GM12878 (cell line): ENCODE data around the gene MYO9B. TPM values are rescaled to one million over a fixed set of nuclear protein-coding genes. Genes with fewer than 3 reads are reported as not detected.

ENCODE experiments used
- ATAC-seq: fragments of 200-7000 bp; cut with Tn5 transposase; 3 replicates; pipeline ENCODE4 v1.9.1; 2020; ENCODE audit warnings: mild to moderate bottlenecking, moderate library complexity
- BruUV-seq: library from RNA; stranded (reverse); fragments of 400-500 nt; replicated peaks from 2 replicates; lab custom pipeline; 2021; lab: Mats Ljungman, UMichigan
- CTCF ChIA-PET: fragments of 300-600 bp; sonication (Branson Sonifier 250); formaldehyde crosslinking; extraction: SDS; loops from one replicate; lab custom pipeline; 2021; ENCODE audit warnings: inconsistent platforms; lab: Yijun Ruan, JAX
- POLR2A ChIA-PET: fragments of 350-600 bp; formaldehyde crosslinking; extraction: SDS; loops from one replicate; lab custom pipeline; 2021; ENCODE audit warnings: inconsistent platforms; lab: Charles Lee
- RAD21 ChIA-PET: fragments of 300-600 bp; sonication (Branson Sonifier 250); formaldehyde crosslinking; loops from one replicate; lab custom pipeline; 2023; ENCODE audit warnings: antibody characterized with exemption; ENCODE audit not compliant: unreplicated experiment; lab: Charles Lee
- SMC1A ChIA-PET: fragments of 300-600 bp; sonication (Branson Sonifier 250); formaldehyde crosslinking; loops from one replicate; lab custom pipeline; 2023; ENCODE audit not compliant: unreplicated experiment, uncharacterized antibody; lab: Charles Lee
- DNase-seq: peaks from one replicate; pipeline ENCODE4 v3.0.0-alpha.2; 2011; ENCODE audit warnings: low read depth, low spot score
- FAIRE-seq: peaks from 3 replicates; lab custom pipeline; 2011; peaks lifted over from hg19 to GRCh38; lab: Jason Lieb, UNC
- H2AFZ ChIP-seq: 2 replicates; pipeline ENCODE4 v1.6.0; 2011; ENCODE audit warnings: low read depth, low read length, control low read depth; ENCODE audit not compliant: control insufficient read depth
- H3K27ac ChIP-seq: 2 replicates; pipeline ENCODE4 v1.5.1; 2011; ENCODE audit warnings: control low read depth; ENCODE audit not compliant: control insufficient read depth, insufficient read depth
- H3K27me3 ChIP-seq, 2 experiments: replicated peaks in 1 of 2; 2 replicates each; pipeline versions ENCODE4 v1.6.0 to v1.6.1; 2011; ENCODE audit warnings: low read length in 1 of 2; ENCODE audit not compliant: control insufficient read depth in 2 of 2, insufficient read depth in 2 of 2
- H3K36me3 ChIP-seq, 2 experiments: 2 replicates each; pipeline ENCODE4 v1.5.1; 2011; ENCODE audit warnings: low read length in 1 of 2; ENCODE audit not compliant: control insufficient read depth in 2 of 2, insufficient read depth in 2 of 2
- H3K4me1 ChIP-seq: 2 replicates; pipeline ENCODE4 v1.6.1; 2011; ENCODE audit warnings: mild to moderate bottlenecking, low read length, moderate library complexity, mixed read lengths; ENCODE audit not compliant: control insufficient read depth, insufficient read depth
- H3K4me2 ChIP-seq: 2 replicates; pipeline ENCODE4 v1.6.0; 2011; ENCODE audit warnings: control low read depth; ENCODE audit not compliant: control insufficient read depth, insufficient read depth
- H3K4me3 ChIP-seq: fragments of 200-600 bp; sonication (generic); 2 replicates; pipeline ENCODE4 v1.5.1; 2016
- H3K79me2 ChIP-seq: 2 replicates; pipeline ENCODE4 v1.6.0; 2011; ENCODE audit warnings: low read length; ENCODE audit not compliant: control insufficient read depth, insufficient read depth
- H3K9ac ChIP-seq: 2 replicates; pipeline ENCODE4 v1.8.0; 2011; ENCODE audit warnings: low read length, control low read depth, mixed read lengths; ENCODE audit not compliant: control insufficient read depth, insufficient read depth
- H3K9me3 ChIP-seq: replicated peaks from 3 replicates; pipeline ENCODE4 v1.5.1; 2011; ENCODE audit warnings: mild to moderate bottlenecking, low read length; ENCODE audit not compliant: control insufficient read depth, insufficient read depth
- H4K20me1 ChIP-seq: 2 replicates; pipeline ENCODE4 v1.6.0; 2011; ENCODE audit not compliant: control insufficient read depth, insufficient read depth
- ATF7 ChIP-seq: fragments of 450-650 bp; IDR thresholded peaks from 2 replicates; pipeline ENCODE4 v1.6.1; 2016; ENCODE audit warnings: low read depth, mild to moderate bottlenecking
- CBFB ChIP-seq: IDR thresholded peaks from 2 replicates; pipeline ENCODE4 v1.6.1; 2016; ENCODE audit warnings: antibody characterized with exemption, low read depth
- CEBPB ChIP-seq, 2 experiments: fragments of 150-350 bp in 1 of 2; IDR thresholded peaks; 2 replicates each; pipeline ENCODE4 v1.6.1; 2012 to 2014; ENCODE audit warnings: low read depth in 2 of 2, low read length in 2 of 2, borderline replicate concordance in 1 of 2, inconsistent platforms in 1 of 2
- HDGF ChIP-seq: fragments of 450-650 bp; IDR thresholded peaks from 2 replicates; pipeline ENCODE4 v1.6.1; 2016; ENCODE audit warnings: antibody characterized with exemption
- NFYB ChIP-seq: IDR thresholded peaks from 2 replicates; pipeline ENCODE4 v1.6.1; 2011; ENCODE audit warnings: low read depth, mild to moderate bottlenecking, low read length, improper control_type of control experiment, moderate library complexity; ENCODE audit not compliant: insufficient read depth
- PKNOX1 ChIP-seq: fragments of 450-650 bp; IDR thresholded peaks from 2 replicates; pipeline ENCODE4 v1.6.1; 2016; ENCODE audit warnings: mild to moderate bottlenecking
- YY1 ChIP-seq: IDR thresholded peaks from 2 replicates; pipeline ENCODE4 v1.6.1; 2011; ENCODE audit warnings: low read depth, mild to moderate bottlenecking, low read length
- WGBS: methylation state at CpG from one replicate; pipeline ENCODE4 v1.1.6; 2016; ENCODE audit warnings: low lambda C conversion rate; ENCODE audit not compliant: insufficient replicate concordance, insufficient coverage; ENCODE audit errors: missing lambda C conversion rate; 5-methylcytosine and 5-hydroxymethylcytosine counted together
- in situ Hi-C: fragments of 300-500 bp; cut with MboI; formaldehyde crosslinking; loops from 9 replicates; pipeline ENCODE4 v1.14.3; 2018; ENCODE audit warnings: mixed read lengths
- intact Hi-C: fragments of 100-400 bp; cut with micrococcal nuclease; formaldehyde crosslinking; loops from one replicate; pipeline ENCODE4 v1.14.2; 2022; ENCODE audit not compliant: unreplicated experiment
- polyA plus RNA-seq, 11 experiments: library from polyadenylated mRNA; depleted of rRNA in 4 of 11; unstranded in 6 of 11; stranded (reverse) in 5 of 11; fragments of >200 nt; fragmentation: Nextera tagmentation in 4 of 11; fragmentation: Illumina TruSeq in 1 of 11; extraction: Ambion mirVana in 4 of 11; extraction: Trizol in 1 of 11; gene quantifications; 1 replicate in 1 of 11; 2 replicates in 10 of 11; pipeline versions ENCODE4 v1.2.1 to v1.2.3, GENCODE V29; 2011 to 2016; ENCODE audit warnings: inconsistent platforms in 2 of 11, missing spikeins in 2 of 11, low read depth in 1 of 11
- total RNA-seq, 4 experiments: library from RNA; depleted of rRNA in 3 of 4; stranded (reverse); fragments of >200 nt in 3 of 4; fragmentation: Illumina TruSeq in 1 of 4; extraction: Trizol in 1 of 4; gene quantifications; 2 replicates each; pipeline versions ENCODE4 v1.2.1 to v1.2.3, GENCODE V29; 2013 to 2021
- TF ChIP-seq, protein P1 (sequence below): fragments of 450-650 bp; IDR thresholded peaks from 2 replicates; pipeline ENCODE4 v1.6.1; 2017; ENCODE audit warnings: mild to moderate bottlenecking, moderate library complexity
- TF ChIP-seq, protein P2 (sequence below): fragments of 450-650 bp; IDR thresholded peaks from 2 replicates; pipeline ENCODE4 v1.6.1; 2016; ENCODE audit warnings: mild to moderate bottlenecking, moderate library complexity, borderline replicate concordance

MYO9B gene
- total and polyA plus RNA-seq, 10 of the 15 experiments (the other 5 are each of a cell fraction or from before 2014, with no cell fraction given) = 5.4 to 165 (median 45.8) TPM

GRCh38 chr19:17240062-17240752 is 164.6 kb downstream of the MYO9B start:
- H4K20me1 ChIP-seq = no peaks in the 10 kb centered on the region
- no peaks in the 10 kb centered on the region for H3K9me3 ChIP-seq
- no TSS peak for BruUV-seq
- in situ Hi-C loops = no loop called here
- H3K27ac ChIP-seq = no peak overlapping the region
- H3K9ac ChIP-seq = no peak overlapping the region
- DNase-seq = no peak
- H3K4me2 ChIP-seq = no peak overlapping the region
- peaks cover 0 to 2% of the 10 kb centered on the region in 2 experiments; a peak in 1 of 4 replicates for H3K36me3 ChIP-seq
- POLR2A ChIA-PET = interaction anchor here (0.5 to 0.6 kb wide), 2 partner anchors 40 to 353 kb away, joined by 3 read pairs; no protein-coding TSS in a partner anchor
- RAD21 ChIA-PET = interaction anchor here (0.8 kb wide), 1 partner anchor 163 kb away, joined by 3 read pairs; no protein-coding TSS in a partner anchor
- no peaks in the 10 kb centered on the region for H3K27me3 ChIP-seq
- ATAC-seq = no peak
- intact Hi-C loops = no loop called here
- 88% methylated on average over 22 of the region's 24 CpGs for WGBS
- TF ChIP-seq NFYB (no peak), CBFB (no peak), ATF7 (no peak), HDGF (no peak), CEBPB (IDR thresholded peaks at IDR 0.05; ENCODE audit: borderline replicate concordance in 1 of 2, low read depth in 2 of 2, low read length in 2 of 2) (no peak), PKNOX1 (no peak), YY1 (no peak)
- TF ChIP-seq, protein P1, sequence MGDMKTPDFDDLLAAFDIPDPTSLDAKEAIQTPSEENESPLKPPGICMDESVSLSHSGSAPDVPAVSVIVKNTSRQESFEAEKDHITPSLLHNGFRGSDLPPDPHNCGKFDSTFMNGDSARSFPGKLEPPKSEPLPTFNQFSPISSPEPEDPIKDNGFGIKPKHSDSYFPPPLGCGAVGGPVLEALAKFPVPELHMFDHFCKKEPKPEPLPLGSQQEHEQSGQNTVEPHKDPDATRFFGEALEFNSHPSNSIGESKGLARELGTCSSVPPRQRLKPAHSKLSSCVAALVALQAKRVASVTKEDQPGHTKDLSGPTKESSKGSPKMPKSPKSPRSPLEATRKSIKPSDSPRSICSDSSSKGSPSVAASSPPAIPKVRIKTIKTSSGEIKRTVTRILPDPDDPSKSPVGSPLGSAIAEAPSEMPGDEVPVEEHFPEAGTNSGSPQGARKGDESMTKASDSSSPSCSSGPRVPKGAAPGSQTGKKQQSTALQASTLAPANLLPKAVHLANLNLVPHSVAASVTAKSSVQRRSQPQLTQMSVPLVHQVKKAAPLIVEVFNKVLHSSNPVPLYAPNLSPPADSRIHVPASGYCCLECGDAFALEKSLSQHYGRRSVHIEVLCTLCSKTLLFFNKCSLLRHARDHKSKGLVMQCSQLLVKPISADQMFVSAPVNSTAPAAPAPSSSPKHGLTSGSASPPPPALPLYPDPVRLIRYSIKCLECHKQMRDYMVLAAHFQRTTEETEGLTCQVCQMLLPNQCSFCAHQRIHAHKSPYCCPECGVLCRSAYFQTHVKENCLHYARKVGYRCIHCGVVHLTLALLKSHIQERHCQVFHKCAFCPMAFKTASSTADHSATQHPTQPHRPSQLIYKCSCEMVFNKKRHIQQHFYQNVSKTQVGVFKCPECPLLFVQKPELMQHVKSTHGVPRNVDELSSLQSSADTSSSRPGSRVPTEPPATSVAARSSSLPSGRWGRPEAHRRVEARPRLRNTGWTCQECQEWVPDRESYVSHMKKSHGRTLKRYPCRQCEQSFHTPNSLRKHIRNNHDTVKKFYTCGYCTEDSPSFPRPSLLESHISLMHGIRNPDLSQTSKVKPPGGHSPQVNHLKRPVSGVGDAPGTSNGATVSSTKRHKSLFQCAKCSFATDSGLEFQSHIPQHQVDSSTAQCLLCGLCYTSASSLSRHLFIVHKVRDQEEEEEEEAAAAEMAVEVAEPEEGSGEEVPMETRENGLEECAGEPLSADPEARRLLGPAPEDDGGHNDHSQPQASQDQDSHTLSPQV = no peak
- TF ChIP-seq, protein P2, sequence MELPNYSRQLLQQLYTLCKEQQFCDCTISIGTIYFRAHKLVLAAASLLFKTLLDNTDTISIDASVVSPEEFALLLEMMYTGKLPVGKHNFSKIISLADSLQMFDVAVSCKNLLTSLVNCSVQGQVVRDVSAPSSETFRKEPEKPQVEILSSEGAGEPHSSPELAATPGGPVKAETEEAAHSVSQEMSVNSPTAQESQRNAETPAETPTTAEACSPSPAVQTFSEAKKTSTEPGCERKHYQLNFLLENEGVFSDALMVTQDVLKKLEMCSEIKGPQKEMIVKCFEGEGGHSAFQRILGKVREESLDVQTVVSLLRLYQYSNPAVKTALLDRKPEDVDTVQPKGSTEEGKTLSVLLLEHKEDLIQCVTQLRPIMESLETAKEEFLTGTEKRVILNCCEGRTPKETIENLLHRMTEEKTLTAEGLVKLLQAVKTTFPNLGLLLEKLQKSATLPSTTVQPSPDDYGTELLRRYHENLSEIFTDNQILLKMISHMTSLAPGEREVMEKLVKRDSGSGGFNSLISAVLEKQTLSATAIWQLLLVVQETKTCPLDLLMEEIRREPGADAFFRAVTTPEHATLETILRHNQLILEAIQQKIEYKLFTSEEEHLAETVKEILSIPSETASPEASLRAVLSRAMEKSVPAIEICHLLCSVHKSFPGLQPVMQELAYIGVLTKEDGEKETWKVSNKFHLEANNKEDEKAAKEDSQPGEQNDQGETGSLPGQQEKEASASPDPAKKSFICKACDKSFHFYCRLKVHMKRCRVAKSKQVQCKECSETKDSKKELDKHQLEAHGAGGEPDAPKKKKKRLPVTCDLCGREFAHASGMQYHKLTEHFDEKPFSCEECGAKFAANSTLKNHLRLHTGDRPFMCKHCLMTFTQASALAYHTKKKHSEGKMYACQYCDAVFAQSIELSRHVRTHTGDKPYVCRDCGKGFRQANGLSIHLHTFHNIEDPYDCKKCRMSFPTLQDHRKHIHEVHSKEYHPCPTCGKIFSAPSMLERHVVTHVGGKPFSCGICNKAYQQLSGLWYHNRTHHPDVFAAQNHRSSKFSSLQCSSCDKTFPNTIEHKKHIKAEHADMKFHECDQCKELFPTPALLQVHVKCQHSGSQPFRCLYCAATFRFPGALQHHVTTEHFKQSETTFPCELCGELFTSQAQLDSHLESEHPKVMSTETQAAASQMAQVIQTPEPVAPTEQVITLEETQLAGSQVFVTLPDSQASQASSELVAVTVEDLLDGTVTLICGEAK = no peak
- TF ChIP-seq, all 136 proteins: peak for 0
- Histone ChIP-seq H3K4me3 (no peak overlapping the region), H3K79me2 (peaks cover 8% of the 10 kb centered on the region), H3K4me1 (peaks cover 5% of the 10 kb centered on the region), H2AFZ (no peak overlapping the region)
- ChIA-PET CTCF (interaction anchor here (0.7 kb wide), 1 partner anchor 33 kb away, joined by 3 read pairs; no protein-coding TSS in a partner anchor), SMC1A (no interaction called here)
- FAIRE-seq = no peak
